Omental fat pad (tissue), 4 donors: ENCODE results near the gene TNKS2. TPM values are rescaled to one million over a fixed set of nuclear protein-coding genes. Genes with fewer than 3 reads are reported as not detected.

Experiments
- ATAC-seq: fragments of 150-250 bp; one replicate; pipeline ENCODE4 v1.9.1; 2016; ENCODE audit warnings: mild to moderate bottlenecking, moderate library complexity; ENCODE audit not compliant: low FRiP score
- DNase-seq: peaks from one replicate; pipeline ENCODE4 v3.0.0-alpha.2; 2019; ENCODE audit warnings: low spot score
- total RNA-seq, 4 donors: library from RNA; depleted of rRNA; stranded (reverse); fragments of >200 nt; gene quantifications; one replicate each; pipeline ENCODE4 v1.1.0, GENCODE V29; 2016
- TF ChIP-seq, protein P1 (sequence below), 3 donors: fragments of 450-650 bp; IDR thresholded peaks; one replicate each; pipeline ENCODE4 v1.5.1; 2016 to 2017; ENCODE audit warnings: antibody characterized with exemption in 3 of 3, mild to moderate bottlenecking in 3 of 3, moderate library complexity in 2 of 3

The TNKS2 gene
- total RNA-seq, 4 donors from 2014 or later = 37.6 to 52.8 (median 43.8) TPM

DNA sequence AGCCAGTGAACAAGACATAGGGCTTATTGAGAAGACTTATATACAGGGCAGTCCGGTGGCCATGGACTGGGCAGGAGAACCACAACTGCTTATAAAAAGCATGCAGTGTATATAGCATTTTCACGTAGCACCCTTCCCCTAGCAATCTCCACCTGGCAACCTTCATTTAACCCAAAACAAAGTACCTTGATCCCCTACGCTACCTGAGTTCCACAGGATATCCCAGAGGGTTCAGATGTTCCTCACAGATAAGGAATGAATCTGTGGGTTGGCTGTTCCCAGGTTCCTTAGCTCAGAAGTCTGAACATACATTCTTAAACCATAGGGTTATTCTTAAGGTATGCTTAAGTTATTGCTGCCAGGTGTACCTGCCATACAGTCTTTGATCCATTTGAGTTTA, 22.0 kb upstream of the TNKS2 start:
- no peak for ATAC-seq
- TF ChIP-seq, protein P1, sequence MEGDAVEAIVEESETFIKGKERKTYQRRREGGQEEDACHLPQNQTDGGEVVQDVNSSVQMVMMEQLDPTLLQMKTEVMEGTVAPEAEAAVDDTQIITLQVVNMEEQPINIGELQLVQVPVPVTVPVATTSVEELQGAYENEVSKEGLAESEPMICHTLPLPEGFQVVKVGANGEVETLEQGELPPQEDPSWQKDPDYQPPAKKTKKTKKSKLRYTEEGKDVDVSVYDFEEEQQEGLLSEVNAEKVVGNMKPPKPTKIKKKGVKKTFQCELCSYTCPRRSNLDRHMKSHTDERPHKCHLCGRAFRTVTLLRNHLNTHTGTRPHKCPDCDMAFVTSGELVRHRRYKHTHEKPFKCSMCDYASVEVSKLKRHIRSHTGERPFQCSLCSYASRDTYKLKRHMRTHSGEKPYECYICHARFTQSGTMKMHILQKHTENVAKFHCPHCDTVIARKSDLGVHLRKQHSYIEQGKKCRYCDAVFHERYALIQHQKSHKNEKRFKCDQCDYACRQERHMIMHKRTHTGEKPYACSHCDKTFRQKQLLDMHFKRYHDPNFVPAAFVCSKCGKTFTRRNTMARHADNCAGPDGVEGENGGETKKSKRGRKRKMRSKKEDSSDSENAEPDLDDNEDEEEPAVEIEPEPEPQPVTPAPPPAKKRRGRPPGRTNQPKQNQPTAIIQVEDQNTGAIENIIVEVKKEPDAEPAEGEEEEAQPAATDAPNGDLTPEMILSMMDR (IDR thresholded peaks at IDR 0.05) = no peak
- DNase-seq = no peak

DNA sequence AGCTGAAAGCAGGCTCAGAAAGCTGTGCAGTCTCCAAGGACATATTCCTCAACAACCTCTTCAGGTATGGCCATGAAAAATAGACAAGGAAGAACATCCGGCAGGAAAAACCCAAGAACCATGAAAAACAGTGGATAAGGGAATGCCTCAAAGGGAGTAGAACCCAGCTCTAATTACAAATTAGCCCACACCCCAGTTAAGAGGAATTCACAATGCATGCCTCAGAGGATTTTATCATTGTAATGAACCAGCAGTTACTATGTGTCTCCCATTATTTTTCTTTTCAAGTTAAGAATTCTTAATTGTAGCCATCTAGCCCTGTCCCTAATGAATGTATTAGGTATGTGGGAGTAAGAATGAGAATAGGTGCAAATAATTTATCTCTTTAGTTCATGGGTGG, 19.7 kb upstream of the TNKS2 start:
- ATAC-seq = no peak
- no peak for DNase-seq
- TF ChIP-seq, protein P1 (IDR thresholded peaks at IDR 0.05) = no peak

DNA sequence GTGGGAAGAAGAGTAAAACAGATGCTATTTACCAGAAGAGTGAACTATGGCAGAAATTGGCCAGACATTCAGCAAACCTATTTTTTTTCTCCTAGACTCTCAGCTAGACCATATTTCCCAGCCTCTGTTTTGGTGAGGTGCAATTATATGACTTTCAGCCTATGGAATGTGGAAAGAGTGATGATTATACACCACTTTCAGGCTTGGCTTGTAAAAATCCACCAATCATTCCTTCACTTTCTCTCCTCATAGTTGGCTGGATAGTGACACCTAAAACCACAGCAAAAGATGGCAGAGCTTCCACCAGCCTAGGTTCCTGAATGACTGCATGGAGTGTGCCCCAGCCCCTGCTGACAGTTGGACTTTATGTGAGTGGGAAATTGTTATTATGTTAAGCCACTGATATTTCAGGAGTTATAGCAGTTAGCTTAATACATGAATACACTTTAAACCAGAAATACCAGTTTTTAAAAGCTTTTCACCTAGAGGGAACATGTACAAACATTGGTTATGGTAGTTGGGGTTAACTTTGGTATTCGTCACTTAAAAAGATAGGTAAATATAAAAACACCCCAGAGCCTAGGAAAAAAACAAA, 19.1 kb upstream of the TNKS2 start:
- TF ChIP-seq, protein P1 (IDR thresholded peaks at IDR 0.05) = no peak
- DNase-seq (no peak), ATAC-seq (no peak)

DNA sequence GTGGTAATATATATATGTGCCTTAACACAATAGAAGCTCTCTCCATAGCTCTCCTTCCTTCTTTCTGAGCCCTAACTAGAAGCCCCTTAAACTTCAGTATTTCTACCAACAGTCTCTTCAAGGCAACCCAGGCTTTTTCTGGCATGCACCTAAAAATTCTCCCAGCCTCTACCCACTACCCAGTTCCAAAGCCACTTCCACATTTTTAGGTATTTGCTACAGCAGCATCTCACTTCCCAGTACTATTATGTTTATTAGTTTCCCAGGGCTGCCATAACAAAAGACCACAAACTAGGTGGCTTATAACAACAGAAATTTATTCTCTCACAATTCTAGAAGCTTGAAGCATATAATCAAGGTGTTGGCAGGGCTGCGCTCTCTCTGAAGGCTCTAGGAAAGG, 15.7 kb upstream of the TNKS2 start:
- ATAC-seq = no peak
- no peak for DNase-seq
- TF ChIP-seq, protein P1 (IDR thresholded peaks at IDR 0.05) = no peak

DNA sequence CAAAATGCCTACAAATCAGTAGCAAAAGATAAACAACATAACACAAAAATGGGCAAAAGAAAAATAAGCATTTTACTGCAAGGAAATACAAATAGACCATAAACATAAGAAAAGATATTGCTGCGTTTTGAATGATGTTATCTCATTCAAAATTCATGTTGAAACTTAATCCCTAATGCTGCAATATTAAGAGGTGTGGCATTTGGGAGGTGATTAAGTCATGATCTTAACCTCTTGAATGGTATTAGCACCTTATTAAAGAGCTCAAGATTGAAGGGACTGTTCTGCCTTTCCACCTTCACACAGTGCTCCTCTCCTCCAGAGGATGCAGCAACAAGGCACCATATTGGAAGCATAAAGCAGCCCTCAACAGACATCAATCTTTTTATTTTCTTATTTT, 12.4 kb upstream of the TNKS2 start:
- TF ChIP-seq, protein P1 (IDR thresholded peaks at IDR 0.05) = no peak
- DNase-seq = no peak
- ATAC-seq = no peak

DNA sequence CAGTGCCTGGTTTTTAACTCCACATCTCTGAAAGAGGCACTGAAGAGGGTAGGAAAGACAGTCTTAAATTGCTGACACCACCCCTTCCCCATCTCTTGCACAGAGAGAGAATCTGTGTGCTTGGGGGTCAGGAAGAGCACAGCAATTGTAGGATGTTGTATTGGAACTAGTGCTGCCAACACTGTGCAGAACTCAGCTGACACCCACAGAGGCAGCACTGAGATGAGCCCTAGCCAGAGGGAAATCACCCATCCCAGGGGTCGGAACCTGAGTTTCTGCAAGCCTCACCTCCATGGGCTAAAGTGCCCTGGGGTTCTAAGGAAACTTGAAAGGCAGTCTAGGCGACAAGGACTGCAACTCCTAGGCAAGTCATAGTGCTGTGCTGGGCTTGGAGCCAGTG, 11.0 kb upstream of the TNKS2 start:
- ATAC-seq (no peak), DNase-seq (no peak)
- TF ChIP-seq, protein P1 (IDR thresholded peaks at IDR 0.05) = no peak

DNA sequence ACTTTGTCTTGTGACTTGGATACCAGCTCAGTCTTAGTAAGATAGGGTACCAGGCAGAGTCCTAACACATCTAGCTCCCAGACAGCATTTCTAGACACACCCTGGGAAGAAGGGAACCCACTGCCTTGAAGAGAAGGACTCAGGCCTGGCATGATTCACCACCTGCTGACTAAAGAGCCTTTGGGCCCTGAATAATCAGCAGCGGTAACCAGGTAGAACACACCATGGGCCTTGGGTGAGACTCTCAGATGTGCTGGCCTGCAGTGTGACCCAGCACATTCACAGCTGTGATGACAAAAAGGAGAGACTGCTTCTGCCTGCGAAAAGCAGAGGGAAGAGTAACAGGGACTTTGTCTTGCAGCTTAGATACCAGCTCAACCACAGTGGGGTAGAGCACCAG, 10.4 kb upstream of the TNKS2 start:
- TF ChIP-seq, protein P1 (IDR thresholded peaks at IDR 0.05) = no peak
- DNase-seq = no peak
- no peak for ATAC-seq
